Stimulated activated CD4-positive, alpha-beta T cell treated with anti-CD3 and anti-CD28 coated beads, Interleukin-4, amount 100 ng/mL, for 24 hours (primary cell): ENCODE measurements around the gene SLC27A2.

Source experiments
- DNase-seq: peaks from one replicate; pipeline ENCODE4 v3.0.0-alpha.2; 2020

SLC27A2 gene

DNA sequence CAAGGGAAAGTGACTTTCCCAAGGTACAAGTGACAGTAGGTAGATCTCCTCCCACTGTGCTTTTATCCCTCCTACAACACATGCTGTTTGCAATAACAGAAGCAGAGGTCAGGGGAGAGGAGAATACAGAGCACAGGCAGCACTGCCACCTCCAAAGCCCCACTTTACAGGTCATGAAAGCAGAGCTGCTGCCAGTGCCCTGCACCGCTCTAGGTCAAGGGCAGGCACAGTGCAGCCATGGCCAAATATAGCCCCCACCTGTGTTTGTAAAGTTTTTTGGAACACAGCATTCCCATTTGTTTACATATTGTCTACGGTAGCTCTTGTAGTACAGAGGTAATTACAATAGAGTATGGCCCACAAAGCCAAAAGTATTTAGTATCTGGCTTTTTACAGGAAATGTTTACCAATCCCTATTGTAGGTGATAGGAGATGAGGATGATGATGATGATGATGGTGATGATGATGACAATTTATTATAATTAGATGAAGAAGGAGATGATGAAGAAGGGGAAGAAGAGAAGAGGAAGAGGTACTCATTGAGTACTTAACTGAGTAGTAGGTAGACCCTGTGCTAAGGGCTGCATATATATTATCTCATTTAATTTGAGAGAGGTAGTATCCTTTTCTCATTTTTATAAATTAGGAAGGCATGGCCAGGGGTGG is 63.1 kb downstream of the SLC27A2 start:
- DNase-seq = no peak

DNA sequence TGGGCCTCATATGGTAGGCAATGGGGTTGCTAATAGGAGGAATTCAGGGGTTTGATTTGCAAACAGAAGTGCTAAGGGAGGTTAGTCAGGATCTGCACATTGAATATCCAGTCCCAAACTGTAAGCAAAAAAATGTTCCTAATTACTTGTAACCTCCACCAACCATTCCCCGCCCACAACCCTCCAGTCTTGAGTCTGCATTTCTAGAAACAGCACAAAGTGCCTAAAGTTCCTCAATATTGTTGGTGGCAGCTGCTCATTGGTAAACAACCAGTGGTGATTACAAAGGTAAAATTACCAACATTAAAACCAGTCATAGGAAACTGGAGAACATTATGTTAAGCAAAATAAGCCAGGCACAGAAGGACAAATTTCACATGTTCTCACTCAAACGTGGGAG is 64.6 kb downstream of the SLC27A2 start:
- DNase-seq = no peak

DNA sequence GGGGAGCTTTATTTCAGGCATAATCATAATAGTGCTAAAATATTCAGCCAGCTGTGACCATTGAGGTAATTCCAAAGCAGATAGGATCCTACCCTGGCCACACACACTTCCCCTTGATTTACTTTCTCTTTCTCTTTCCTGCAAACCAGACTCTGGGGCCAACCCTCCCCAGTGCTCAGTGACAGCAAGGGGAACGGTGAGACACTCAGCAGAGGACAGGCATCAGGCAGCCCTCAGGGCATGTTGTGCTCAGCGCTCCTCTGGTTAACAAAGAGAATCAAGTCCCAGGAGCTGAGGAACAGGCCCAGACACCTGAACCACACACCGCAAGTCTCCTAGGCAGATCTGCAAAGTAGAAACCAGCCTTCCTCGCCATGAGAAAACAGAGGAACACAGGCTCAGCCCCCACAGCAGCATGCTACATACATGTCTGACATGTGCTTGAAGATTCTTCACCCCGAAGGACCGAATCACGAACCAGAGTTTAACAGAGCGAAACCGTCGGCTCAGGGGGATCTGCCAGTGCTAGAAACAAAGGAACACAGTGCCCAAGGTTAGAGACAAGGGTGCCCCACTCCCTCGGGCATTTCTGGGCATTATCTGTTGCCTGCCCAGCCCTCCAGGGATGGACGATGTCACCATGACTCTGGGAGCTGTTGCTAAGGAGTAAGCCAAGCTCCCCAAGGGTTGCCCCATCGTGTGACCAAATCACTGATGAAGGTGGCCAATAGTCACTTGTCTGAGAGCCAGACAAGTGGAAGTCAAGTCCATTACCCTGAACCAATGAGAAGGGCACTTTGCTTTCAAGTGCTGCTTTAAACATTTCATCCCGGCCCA is 66.0 kb downstream of the SLC27A2 start:
- peak; percentile 52 for DNase-seq

DNA sequence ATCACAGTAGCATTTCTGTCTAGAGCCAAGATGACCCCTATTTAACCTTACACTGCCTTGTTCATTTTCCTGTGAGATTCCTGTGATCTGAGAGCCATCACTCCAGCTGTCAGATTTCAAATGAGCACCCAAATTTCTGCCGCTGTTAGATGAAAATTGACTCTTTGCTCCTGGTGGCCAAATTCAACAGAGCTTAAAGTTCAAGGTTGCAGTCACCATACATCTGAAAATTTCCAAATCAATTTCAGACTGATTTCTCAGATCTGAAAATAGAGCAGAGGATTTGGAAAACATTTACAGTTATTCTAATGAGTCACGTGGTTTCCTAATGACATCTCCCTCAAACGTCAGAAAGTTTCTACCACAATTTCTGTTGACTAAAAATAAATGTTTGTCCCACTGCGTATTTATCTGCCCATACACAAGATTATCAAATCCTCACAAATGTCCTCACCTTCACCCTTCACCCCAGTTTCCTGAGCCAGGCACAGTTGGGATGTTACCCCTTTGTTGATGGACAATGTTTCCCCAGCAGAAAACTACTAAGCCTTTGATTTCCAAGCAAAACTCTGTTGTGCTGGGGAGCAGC is 67.1 kb downstream of the SLC27A2 start:
- no peak for DNase-seq

DNA sequence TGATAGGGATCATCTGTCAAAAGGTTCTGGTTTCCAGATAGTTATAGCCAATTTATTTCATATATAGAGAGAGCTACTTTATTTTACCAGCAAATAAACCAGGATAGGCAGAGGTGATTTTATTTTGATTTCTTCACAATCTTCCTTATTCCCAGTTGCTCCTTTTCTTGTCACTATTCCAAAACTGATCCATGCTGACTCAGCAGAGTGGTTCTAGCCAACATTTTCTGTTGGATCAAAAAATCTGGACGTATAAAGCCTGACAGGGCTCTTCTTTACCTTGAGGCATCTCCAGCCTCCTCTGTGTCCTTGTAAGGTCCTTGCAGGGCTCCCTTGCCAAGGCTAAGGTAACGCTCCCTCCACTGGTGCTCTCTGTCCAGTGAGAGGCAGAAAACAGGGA is 67.7 kb downstream of the SLC27A2 start:
- DNase-seq = no peak

DNA sequence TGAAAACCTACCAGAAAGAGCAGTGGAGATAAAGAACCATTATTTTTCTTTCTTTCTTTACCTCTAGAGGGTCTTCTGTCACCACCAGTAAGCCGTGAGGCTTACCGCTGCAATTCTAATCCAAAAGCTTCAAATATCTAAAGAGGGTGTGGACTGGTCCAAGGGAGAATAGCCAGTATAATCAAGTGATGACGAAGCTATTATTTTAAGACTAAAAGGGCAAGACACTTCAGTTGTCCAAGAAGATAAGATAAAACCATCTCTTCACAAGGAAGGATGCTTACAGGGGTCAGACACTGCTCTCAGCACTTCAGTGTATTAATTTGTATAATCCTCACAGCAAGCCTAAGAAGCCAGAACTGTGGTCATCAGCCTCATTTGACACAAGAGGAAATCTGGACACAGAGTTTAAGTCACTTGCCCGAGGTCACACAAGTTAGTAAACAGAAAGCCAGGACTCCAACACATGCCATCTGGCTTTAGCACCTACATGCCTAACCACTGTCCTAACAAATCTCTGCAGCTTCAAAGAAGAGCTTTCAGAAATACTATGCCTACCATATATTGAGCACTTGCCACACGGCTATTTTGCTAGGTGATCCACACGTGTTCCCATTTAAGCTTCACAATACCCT is 68.9 kb downstream of the SLC27A2 start:
- no peak for DNase-seq

DNA sequence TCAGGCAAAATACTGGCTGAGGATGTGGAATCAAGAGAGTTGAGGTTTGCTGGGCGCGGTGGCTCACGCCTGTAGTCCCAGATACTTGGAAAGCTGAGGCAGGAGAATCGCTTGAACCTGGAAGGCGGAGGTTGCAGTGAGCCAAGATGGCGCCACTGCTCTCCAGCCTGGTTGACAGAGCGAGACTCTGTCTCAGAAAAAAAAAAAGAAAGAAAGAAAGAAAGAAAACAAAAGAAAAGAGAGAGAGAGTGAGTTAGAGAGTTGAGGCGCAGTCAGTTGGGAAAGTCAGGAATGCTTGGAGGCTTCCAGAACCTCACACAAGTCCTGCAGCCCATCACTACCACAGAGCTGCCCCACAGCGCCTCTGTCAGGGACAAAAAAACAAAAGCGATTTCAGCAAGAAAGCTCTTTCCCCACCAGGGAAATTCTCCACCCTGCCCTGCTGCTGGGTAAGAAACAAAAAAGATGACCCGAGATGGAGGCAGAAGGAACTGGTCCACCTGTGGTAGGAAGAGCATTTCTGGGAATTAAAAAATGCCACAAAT is 69.7 kb downstream of the SLC27A2 start:
- DNase-seq = no peak

DNA sequence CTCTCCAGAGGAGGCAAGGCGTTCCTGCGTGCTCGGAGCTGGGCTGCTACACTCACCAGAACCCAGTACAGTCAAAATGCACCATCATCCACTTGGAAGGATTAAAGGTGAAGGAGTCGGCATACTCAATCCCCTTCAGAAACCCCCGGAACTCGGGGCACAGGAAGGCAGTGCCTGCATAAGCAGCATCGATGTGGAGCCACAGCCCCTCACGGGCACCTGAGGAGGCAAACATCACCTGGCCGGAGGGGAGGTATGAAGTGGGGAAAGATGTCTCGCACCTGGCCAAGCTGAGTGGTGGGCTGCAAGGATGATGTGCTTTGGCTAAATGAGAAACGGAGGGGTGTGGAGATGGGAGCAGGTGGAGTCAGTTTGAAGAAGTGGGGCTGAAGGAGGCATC is 70.6 kb downstream of the SLC27A2 start:
- no peak for DNase-seq

DNA sequence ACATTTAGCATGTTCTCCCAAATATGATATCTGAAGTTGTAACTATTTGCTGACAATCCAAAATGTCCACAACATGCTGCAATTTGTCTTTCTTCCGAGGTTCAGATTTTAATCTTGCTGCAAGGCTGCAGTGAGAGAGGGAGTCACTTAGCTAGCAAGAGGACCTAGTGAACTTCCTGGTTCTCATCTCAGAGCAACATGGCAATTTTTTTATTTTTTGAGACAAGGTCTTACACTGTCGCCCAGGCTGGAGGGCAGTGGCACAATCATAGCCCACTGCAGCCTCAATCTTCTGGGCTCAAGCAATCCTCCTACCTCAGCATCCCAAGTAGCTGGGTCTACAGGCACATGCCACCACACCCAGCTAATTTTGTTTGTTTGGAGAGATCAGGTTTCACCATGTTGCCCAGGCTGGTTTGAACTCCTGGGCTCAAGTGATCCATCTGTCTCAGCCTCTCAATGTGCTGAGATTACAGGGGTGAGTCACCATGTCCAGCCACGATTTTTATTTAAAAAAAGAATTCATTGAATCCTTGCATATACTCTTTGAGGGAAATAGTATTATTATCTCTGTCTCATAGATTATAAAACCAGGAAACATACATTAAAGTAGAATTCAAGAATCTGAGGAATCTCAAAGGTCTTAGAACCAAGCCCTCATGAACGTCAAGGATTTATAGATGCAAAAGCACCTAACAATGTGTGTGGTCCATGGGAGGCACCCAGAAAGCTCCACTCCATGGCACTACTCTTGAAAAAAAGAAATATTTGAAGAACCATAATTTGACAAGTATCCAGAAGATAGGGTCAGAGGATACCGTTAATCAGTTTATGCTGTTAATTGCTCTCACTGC is 74.4 kb downstream of the SLC27A2 start:
- DNase-seq = no peak

DNA sequence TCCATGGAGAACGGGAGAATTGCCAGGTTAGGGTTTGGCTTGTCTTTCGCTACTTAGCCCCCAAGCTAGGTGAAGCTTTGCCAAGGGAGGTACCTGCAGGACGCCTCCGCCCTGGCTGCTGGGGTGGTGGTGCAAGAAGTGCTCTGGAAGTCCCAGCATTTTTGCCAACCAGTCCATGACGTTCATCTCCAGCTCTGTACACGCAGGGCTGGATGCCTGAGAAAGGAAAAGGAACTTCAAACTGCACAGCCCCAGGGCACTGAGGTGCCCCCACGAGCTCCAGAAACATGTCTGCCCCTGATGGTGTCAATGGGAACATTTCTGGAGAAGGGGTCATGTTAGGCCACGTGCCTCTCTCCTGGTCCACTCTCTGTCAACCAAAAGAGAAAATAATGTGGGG is 75.3 kb downstream of the SLC27A2 start:
- DNase-seq = no peak

DNA sequence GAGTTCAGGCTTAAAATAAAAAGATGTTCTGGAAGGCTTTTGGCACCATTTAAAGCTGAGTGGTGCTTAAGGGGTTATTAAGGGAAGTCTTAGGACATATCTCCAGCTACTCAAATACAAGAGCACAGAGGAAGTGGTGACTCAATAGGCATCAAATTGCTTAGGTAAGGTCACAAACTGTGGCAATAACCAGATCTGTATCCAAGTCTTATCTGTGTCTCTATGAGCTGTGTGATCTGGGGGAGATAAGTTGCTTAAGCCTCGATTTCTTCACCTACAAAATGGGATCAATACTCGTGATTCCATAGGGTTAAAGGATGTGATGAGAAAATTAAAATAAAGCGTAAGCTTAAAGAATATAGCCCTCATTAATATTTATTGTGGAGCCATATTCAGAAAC is 75.9 kb downstream of the SLC27A2 start:
- DNase-seq = no peak

DNA sequence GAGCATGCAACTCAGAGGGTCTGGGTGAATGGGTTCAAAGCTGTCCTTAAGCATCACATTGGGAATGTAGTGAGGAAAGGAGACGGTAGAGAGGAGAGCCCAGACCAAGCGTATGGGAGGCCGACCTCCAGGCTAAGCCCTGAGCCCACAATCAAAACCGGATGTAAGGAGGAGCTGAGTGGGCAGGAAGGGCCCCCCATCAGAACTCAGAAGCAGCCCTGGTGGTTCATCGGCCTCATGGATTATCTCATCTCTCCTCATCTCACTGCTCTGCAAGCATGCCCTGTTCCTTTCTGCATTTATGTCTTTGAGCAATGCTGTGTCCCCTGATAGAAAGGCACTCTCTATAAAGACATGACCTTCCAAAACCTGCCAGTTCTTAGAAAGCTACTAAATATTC is 77.3 kb downstream of the SLC27A2 start:
- no peak for DNase-seq

DNA sequence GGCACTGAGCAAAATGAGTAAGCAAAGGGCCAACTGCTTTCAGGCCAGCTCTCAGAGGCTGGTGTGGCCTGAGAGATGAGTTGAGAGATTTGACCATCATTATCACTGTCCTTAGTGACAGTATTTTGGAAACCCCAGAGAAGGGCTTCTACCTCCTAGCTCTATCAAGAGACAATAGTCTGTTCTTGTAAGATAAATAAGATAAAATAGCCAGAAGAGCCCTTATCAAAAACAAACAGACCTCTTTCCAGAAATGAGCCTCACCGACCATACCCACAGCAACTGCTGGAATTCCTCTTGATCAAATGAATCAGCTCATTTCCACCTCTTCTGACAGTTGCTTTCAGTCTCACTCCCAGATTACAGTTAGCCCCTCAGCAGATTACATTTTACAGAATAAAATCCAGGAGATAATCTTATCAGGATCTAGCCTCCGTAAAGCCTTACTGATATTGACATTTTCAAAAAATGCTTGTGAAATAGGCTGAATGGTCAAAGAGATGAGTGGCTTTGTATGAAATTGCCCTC is 79.0 kb downstream of the SLC27A2 start:
- DNase-seq = no peak

DNA sequence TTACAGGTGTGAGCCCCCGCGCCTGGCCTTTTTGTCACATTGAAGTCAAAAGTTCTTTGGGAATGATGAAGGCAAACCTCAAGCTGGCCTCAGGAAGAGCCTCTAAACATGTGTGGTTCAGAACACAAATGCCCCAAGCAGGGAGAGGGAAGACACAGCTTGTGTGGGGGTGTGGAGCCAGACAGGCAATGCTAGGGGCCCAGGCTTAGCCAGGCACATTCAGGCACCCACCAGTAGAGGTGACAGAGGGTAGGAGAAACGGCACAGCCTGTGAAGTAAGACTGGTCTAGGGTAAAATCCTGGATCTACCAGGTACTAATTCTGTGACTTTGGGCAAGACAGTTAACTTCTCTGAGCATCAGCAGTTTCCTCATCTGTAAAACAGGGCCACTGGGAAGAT is 80.0 kb downstream of the SLC27A2 start:
- no peak for DNase-seq

DNA sequence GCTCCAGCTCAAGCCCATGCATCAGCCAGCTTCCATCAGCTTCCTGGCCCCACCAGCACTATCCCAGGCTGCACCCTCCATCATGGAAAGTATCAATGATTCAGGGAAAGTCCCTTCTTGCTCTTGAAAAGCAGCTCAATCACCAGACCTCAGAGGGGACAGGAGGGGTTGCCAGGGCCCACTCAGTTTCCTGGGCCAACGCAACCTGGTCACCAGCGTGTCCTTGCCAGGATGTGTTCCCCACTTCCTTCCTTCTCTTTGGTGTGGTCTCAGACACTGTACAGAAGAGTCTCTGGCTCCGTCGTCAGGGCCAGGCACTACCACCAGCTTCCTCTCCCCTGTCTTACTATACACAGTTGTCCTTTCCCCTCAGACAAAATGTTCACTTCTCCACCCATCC is 80.5 kb downstream of the SLC27A2 start:
- DNase-seq = peak; percentile 46

DNA sequence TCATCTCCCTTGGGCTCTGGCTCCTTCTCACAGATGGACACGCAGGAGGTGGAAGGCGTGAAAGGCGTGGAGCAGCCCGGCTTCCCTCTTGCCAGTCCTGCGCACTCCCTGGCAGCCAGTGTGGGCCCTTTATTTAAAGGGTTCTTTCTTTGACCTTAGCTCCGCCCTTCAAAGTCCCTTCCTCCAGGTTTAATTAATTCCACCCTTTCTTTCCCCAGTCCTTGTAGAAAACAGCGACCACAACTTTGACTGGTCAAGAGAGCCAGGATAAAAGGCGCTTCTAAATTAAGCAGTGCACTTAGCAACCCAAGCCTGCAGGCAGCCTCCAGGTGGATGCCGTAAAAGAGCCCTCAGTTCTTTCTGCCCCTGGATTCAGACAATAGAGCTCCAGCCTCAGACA is 83.6 kb downstream of the SLC27A2 start, which contains the start of gene HDC:
Gene HDC (minus strand): TSS at position 107 of the 400 bp plus-strand sequence. CDS start 103 bp downstream, at position 4.
- DNase-seq = no peak

DNA sequence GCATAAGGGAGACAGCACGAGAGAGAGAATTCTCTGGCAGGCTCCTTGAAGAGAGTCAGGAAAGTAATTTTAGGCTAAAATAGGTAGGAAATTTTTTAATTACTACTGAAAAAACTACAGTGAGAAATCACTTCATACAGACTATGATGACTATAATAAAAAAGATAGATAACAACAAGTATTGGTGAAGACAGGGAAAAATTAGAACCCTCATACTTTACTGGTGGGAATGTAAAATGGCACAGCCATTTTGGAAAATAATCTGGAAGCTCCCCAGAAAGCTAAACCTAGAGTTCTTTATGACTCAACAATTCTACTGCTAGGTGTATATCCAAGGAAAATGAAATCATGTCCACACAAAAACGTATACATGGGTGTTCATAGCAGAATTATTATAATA is 85.6 kb downstream of the SLC27A2 start:
- DNase-seq = no peak

DNA sequence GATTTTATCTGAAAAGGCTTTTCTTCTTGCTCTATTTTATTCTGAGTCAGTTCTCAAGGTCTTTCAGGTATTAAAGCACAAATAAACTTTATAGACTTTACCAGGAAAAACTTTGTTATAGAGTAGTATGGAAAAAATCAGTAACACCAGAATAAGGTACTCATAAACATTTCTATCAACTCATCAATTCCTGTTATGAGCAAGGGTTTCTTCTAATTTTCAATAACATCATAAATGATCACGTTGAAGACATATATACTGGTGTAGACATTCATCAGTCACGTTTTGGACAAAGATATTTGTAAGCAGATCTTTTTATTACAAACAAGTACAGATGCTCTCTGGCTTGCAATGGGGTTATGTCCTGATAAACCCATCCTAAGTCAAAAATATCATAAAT is 93.1 kb downstream of the SLC27A2 start:
- DNase-seq = no peak

DNA sequence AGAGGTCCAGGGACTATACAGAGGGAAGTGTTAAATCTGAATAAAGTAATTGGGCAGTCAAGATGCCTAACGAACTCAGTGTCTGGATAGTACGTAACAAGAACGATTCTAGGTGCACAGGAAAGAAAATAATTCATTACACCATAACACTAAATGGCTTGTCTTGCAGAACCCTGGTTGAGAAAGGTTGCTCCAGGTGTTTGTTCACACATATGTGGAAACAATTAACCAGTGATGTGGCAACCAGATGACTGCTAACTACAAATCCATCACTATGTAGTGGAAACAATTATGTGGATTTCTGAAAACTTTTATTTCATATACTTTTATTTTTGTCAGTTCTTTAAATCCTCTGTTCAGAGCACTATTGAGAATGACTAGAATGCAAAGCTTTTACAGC is 93.9 kb downstream of the SLC27A2 start:
- no peak for DNase-seq

DNA sequence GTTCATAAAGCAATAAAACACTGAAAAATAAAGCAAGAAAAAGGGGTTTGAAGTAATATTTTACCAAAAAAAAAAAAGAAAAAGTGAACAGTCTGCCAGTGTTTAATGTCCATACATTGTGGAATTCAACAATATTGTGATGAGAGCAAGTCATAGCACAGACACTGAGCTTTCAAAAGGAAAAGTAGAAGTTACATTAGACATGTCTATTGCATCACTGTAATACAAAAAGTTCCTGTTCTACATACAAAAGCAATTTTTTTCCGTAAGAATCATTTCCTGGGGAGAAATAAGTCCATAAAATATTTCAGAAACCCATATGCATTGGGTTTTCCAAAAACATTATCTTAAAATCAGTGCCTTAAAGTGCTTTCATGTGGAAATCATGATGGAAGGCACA is 95.4 kb downstream of the SLC27A2 start:
- DNase-seq = no peak

DNA sequence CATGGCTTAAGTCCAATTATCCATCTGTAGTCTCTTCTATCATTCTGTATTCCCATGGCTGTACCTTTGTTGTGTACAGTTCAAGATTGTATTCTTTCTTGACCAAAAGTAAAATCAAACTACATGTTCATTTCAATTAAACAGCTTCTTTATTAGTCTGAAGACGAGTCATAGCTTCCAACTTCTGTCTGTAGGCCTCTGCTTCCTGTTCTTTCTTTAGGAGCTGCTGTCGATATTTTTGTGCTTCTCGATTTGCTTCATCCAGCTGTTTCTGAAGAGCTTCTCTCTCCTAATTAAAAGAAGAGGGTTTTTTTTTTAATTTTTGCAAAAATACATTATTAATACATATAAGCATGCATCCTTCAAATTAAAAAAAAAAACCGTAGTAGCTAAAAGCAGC is 96.5 kb downstream of the SLC27A2 start:
- no peak for DNase-seq

DNA sequence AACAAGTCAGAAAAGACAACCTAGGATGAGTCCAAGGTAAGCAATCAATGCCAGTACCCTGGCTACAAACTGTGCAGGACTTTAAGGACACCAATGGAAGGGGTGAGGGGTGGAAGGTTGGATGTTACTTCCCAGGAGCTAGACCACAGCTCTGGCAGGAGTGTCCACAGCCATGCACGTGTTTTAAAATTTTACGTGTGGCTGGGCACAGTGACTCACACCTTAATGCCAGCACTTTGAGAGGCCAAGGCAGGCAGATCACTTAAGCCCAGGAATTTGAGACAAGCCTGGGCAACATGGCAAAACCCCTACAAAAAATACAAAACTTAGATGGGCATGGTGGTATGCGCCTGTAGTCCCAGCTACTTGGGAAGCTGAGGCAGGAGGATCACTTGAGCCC is 98.3 kb downstream of the SLC27A2 start:
- DNase-seq = no peak
